ENCODE data around the gene WNT7A. TPM values are rescaled to one million over a fixed set of nuclear protein-coding genes. Genes with fewer than 3 reads are reported as not detected.

The WNT7A gene
- total RNA-seq, 3 donors from 2014 or later, result not detected

DNA sequence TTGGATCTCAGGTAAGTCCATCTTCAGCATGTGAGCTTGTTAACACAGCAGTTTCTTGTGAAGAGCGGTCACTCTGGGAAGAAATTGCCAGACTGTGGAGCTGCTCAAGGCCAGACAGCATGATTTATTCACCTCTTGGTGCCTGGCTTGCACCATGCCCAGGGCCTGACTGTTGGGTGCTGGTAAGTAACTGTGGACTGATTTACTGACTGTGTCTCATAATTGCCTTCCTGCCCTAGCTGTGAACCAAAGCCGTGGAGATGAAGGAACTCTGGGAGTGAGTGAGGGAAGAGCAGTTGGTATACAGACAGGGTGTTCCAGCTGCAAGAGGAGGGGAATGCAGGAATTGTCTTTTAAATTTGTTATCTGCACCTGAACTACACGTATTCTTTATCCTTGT lies 18.5 kb upstream of the WNT7A start:
- no peak for ATAC-seq
- Histone ChIP-seq H3K9me3 (peaks cover 23% of the 10 kb centered on the region), H3K36me3 (ENCODE audit: low read depth) (no peaks in the 10 kb centered on the region), H3K4me1 (ENCODE audit: low read depth) (peaks cover 11% of the 10 kb centered on the region), H3K4me3 (no peak overlapping the region)
- TF ChIP-seq, protein P1, sequence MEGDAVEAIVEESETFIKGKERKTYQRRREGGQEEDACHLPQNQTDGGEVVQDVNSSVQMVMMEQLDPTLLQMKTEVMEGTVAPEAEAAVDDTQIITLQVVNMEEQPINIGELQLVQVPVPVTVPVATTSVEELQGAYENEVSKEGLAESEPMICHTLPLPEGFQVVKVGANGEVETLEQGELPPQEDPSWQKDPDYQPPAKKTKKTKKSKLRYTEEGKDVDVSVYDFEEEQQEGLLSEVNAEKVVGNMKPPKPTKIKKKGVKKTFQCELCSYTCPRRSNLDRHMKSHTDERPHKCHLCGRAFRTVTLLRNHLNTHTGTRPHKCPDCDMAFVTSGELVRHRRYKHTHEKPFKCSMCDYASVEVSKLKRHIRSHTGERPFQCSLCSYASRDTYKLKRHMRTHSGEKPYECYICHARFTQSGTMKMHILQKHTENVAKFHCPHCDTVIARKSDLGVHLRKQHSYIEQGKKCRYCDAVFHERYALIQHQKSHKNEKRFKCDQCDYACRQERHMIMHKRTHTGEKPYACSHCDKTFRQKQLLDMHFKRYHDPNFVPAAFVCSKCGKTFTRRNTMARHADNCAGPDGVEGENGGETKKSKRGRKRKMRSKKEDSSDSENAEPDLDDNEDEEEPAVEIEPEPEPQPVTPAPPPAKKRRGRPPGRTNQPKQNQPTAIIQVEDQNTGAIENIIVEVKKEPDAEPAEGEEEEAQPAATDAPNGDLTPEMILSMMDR (IDR thresholded peaks at IDR 0.05), result no peak
- intact Hi-C loops (cut with DNase I, micrococcal nuclease), result no loop called here
- DNase-seq, result no peak

DNA sequence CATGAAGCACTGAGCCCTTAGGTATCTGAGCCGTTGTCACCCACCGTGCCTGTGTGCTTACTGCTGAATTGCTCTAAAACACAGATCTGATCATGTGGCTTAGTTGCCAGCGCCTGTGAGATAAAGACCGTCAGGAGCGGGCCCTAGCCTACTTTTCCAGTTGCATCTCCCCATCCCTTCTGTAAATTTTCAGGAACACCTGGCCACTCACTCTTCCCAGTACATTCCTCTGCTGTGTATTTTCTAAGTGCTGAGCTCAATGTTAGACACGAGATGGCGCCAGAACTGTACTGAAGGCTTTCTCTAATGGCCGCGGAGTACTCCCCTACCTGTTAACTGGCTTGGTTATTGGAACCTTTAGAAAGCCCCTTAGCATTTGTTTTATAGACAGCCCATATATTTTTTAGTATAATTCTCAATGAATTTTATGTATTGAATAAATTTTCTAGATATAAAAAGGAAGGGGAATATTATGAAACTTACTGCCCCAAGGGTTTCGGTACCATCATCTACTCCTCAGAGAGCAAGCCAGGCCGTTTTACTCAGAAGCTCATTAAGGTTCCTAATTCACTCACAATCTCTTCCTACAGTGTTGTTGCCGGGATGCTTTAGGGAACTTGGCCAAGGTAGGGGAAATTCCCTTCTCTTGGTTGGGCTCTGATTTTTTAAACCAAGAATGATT lies 16.7 kb upstream of the WNT7A start:
- TF ChIP-seq, protein P1 (IDR thresholded peaks at IDR 0.05), result peak; percentile 40
- Histone ChIP-seq H3K9me3 (peaks cover 10% of the 10 kb centered on the region), H3K4me3 (no peak overlapping the region), H3K4me1 (ENCODE audit: low read depth) (peaks cover 11% of the 10 kb centered on the region), H3K36me3 (ENCODE audit: low read depth) (no peaks in the 10 kb centered on the region)
- intact Hi-C loops (cut with DNase I, micrococcal nuclease), result no loop called here
- DNase-seq, result peak in 1 of 3 donors; percentile 73
- peak; percentile 74 for ATAC-seq

DNA sequence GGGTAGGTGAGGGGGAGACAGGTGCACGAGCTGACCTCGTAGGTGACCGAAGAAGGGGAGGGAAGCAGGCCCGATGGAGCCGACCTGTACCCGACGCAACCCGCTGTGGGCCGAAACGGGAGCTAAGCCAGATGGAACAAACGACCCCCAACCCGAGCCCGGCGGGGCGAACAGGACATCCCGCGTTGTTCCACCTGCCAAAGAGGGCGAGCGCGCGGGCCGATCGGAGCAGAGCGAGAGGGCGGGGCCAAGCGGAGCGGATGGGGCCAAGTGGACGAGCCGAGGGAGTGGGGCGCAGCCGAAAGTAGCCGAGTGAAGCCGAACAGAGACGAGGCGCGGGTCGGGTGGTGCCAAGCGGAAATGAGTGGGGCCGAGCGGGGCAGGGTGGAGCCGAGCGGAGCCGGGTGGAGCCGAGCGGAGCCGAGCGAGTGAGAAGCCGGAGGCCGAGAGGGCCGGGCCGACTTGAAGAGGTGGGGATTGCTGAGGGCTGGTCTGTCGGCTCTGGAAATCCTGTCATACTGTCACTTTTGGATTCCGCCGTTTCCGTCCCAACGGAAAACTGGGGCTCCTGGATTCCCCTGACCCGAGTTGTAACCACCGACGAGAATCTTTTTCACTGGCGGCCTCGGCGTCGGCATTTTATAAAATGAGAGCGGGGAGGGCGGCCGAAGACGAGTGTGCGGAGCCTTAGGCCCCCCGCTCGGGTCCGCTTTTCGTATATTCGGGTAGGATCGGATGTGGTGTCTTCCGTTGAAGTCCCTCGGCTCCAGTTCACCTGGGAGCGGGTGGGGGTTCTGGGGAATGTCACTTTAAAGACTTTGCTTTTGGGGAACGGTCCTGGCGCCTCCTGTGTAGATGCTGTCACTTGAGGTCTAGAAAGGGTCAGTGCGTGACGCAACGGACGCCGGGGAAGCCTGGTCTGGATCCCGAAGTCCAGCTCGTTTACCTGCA lies 15.6 kb upstream of the WNT7A start:
- H3K36me3 ChIP-seq (ENCODE audit: low read depth), result no peaks in the 10 kb centered on the region
- peak overlapping the region; percentile 13 for H3K4me3 ChIP-seq
- TF ChIP-seq, protein P1 (IDR thresholded peaks at IDR 0.05), result no peak
- peak; percentile 98 for ATAC-seq
- peaks cover 11% of the 10 kb centered on the region for H3K4me1 ChIP-seq (ENCODE audit: low read depth)
- no peaks in the 10 kb centered on the region for H3K9me3 ChIP-seq
- intact Hi-C loops (cut with DNase I, micrococcal nuclease), result no loop called here
- DNase-seq, result peak; percentile 96 to 98 (median 96)

DNA sequence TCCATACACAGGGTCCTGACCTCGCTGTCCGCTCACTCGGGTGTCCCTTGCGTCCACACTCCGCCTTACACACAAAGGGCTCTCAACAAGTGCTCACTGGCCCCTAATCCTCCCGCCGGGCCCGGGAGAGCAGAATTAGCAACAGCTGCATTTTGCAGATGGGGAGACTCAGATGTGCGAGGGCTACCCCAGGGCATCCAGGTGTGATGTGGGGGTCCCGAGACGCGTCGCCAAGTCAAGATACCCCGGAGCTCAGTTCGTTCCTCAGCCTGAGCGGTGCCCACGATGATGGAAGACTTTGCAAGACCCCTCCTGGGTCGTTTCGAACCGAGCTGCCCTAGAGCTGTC lies 14.9 kb upstream of the WNT7A start:
- intact Hi-C loops (cut with DNase I, micrococcal nuclease), result no loop called here
- H3K36me3 ChIP-seq (ENCODE audit: low read depth), result no peaks in the 10 kb centered on the region
- no peak overlapping the region for H3K4me3 ChIP-seq
- ATAC-seq (no peak), DNase-seq (peak in 1 of 3 donors; percentile 12)
- peaks cover 11% of the 10 kb centered on the region for H3K4me1 ChIP-seq (ENCODE audit: low read depth)
- TF ChIP-seq, protein P1 (IDR thresholded peaks at IDR 0.05), result no peak
- no peaks in the 10 kb centered on the region for H3K9me3 ChIP-seq

DNA sequence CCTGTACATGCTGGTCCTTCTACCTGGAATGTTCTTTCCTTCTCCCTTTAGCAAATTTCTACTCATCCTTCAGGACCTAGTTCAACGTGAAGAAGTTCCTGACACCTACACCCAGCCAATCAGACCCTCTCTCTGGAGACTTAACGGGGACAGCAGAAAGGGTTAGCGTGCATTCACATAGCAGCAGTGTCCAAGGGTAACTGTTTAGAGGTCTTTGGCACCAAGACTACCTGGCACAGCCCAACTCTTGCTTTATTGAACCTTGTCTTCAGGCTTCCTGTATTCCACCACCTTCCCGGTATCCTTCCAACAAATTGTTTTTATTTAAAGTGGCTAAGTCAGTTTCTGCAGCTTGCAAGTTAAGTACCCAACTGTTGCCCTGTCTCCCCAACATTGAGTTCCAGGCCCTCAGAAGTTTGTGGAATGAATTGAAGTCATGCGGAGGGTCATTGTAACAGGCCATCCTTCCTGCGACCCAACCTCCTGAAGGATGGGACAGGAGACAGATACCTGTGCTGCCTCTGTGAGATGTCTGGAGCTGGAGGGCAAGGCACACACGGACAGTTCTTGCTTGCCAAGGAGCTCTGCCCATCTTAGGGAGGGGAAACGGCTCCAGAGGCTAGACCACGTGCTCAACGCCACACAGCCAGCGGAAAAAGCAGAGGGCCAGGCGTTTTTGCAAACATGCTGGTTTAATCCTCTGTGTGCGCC lies 14.4 kb upstream of the WNT7A start:
- intact Hi-C loops (cut with DNase I, micrococcal nuclease), result no loop called here
- no peak overlapping the region for H3K4me3 ChIP-seq
- no peaks in the 10 kb centered on the region for H3K36me3 ChIP-seq (ENCODE audit: low read depth)
- peaks cover 11% of the 10 kb centered on the region for H3K4me1 ChIP-seq (ENCODE audit: low read depth)
- no peaks in the 10 kb centered on the region for H3K9me3 ChIP-seq
- TF ChIP-seq, protein P1 (IDR thresholded peaks at IDR 0.05), result no peak
- DNase-seq (no peak), ATAC-seq (no peak)
